Measurements from ENCODE around the gene KLF12.

The KLF12 gene

GRCh38 chr13:74134777-74135325 lies 647 bp upstream of the KLF12 start:
- peak; percentile 66 to 67 for DNase-seq

- peak; percentile 84 to 88 for DNase-seq
Measured at GRCh38 chr13:74133657-74134201, 475 bp downstream of the KLF12 start.

- peak; percentile 29 to 36 for DNase-seq
Measured at GRCh38 chr13:74132776-74133656, 1.2 kb downstream of the KLF12 start.

GRCh38 chr13:74132152-74132775 lies 1.9 kb downstream of the KLF12 start:
- DNase-seq: peak; percentile 44 to 46

- no peak for DNase-seq
Measured at GRCh38 chr13:74131227-74131626, 3.0 kb downstream of the KLF12 start.

GRCh38 chr13:74129500-74130191 lies 4.6 kb downstream of the KLF12 start:
- peak; percentile 11 to 12 for DNase-seq

- DNase-seq: peak in 1 of 2 donors; percentile 17
Measured at GRCh38 chr13:74128156-74128767, 5.9 kb downstream of the KLF12 start.

GRCh38 chr13:74118328-74118727 lies 15.9 kb downstream of the KLF12 start:
- DNase-seq: no peak

- DNase-seq: no peak
Measured at GRCh38 chr13:74117207-74117705, 16.9 kb downstream of the KLF12 start.

- peak in 1 of 2 donors; percentile 10 for DNase-seq
Measured at GRCh38 chr13:74115133-74115532, 19.1 kb downstream of the KLF12 start.

GRCh38 chr13:74114641-74115040 lies 19.6 kb downstream of the KLF12 start:
- DNase-seq: no peak

- no peak for DNase-seq
Measured at GRCh38 chr13:74114202-74114601, 20.0 kb downstream of the KLF12 start.

- DNase-seq: no peak
Measured at GRCh38 chr13:74111901-74112824, 22.0 kb downstream of the KLF12 start.

- no peak for DNase-seq
Measured at GRCh38 chr13:74111399-74111798, 22.8 kb downstream of the KLF12 start.

- no peak for DNase-seq
Measured at GRCh38 chr13:74110053-74110452, 24.2 kb downstream of the KLF12 start.

GRCh38 chr13:74107598-74107997 lies 26.6 kb downstream of the KLF12 start:
- no peak for DNase-seq

GRCh38 chr13:74105871-74106270 lies 28.3 kb downstream of the KLF12 start:
- DNase-seq: no peak

GRCh38 chr13:74104661-74105275 lies 29.4 kb downstream of the KLF12 start:
- no peak for DNase-seq

- no peak for DNase-seq
Measured at GRCh38 chr13:74103970-74104555, 30.1 kb downstream of the KLF12 start.

GRCh38 chr13:74103196-74103595 lies 31.0 kb downstream of the KLF12 start:
- DNase-seq: no peak
